Mesenchymal stem cell (in vitro differentiated cells and primary cell): ENCODE results near the gene SLC35F3.

Experiments used
- DNase-seq: peaks from one replicate; pipeline ENCODE4 v3.0.0-alpha.2; 2013
- H2AFZ ChIP-seq: one replicate; pipeline ENCODE4 v1.6.1; 2013; ENCODE audit warnings: low read depth, mild to moderate bottlenecking, control low read depth, inconsistent platforms, low read length, moderate library complexity
- H2AK5ac ChIP-seq: 2 replicates; pipeline ENCODE4 v1.6.1; 2013; ENCODE audit warnings: low read length, moderate library complexity, mild to moderate bottlenecking, inconsistent platforms; ENCODE audit not compliant: severe bottlenecking
- H2BK120ac ChIP-seq: one replicate; pipeline ENCODE4 v1.6.1; 2013; ENCODE audit warnings: low read depth, mild to moderate bottlenecking, inconsistent platforms, low read length, moderate library complexity
- H2BK12ac ChIP-seq, 2 experiments: one replicate each; pipeline ENCODE4 v1.6.1; 2013; ENCODE audit warnings: inconsistent platforms in 2 of 2, low read length in 2 of 2, mild to moderate bottlenecking in 2 of 2, moderate library complexity in 2 of 2, control low read depth in 1 of 2
- H2BK15ac ChIP-seq: one replicate; pipeline ENCODE4 v1.6.1; 2013; ENCODE audit warnings: mild to moderate bottlenecking, low read depth, inconsistent platforms; ENCODE audit not compliant: poor library complexity, severe bottlenecking
- H2BK5ac ChIP-seq: 2 replicates; pipeline ENCODE4 v1.6.1; 2013; ENCODE audit warnings: low read depth, mild to moderate bottlenecking, low read length, control low read depth, inconsistent platforms; ENCODE audit not compliant: poor library complexity, severe bottlenecking
- H3K14ac ChIP-seq, 2 experiments: one replicate each; pipeline ENCODE4 v1.6.1; 2013; ENCODE audit warnings: inconsistent platforms in 2 of 2, low read length in 2 of 2, control low read depth in 1 of 2, mild to moderate bottlenecking in 1 of 2, moderate library complexity in 1 of 2
- H3K18ac ChIP-seq, 2 experiments: one replicate each; pipeline ENCODE4 v1.6.1; 2013; ENCODE audit warnings: inconsistent platforms in 2 of 2, low read length in 2 of 2, control low read depth in 1 of 2, low read depth in 1 of 2, mild to moderate bottlenecking in 1 of 2
- H3K23ac ChIP-seq, 2 experiments: one replicate each; pipeline ENCODE4 v1.6.1; 2013; ENCODE audit warnings: inconsistent platforms in 2 of 2, low read length in 2 of 2, mild to moderate bottlenecking in 2 of 2, moderate library complexity in 2 of 2, control low read depth in 1 of 2
- H3K27ac ChIP-seq: 2 replicates; pipeline ENCODE4 v1.5.1; 2013; ENCODE audit warnings: mild to moderate bottlenecking, moderate library complexity, low read length, control low read depth, inconsistent platforms; ENCODE audit not compliant: poor library complexity, severe bottlenecking
- H3K27me3 ChIP-seq, 2 experiments: 2 replicates each; pipeline versions ENCODE4 v1.6.1 to v1.7.0; 2013; ENCODE audit warnings: low read length in 2 of 2, mild to moderate bottlenecking in 2 of 2, moderate library complexity in 2 of 2, control low read depth in 1 of 2, inconsistent platforms in 1 of 2; ENCODE audit not compliant: control insufficient read depth in 1 of 2, insufficient read depth in 1 of 2
- H3K36me3 ChIP-seq, 2 experiments: 2 replicates each; pipeline versions ENCODE4 v1.6.1 to v1.7.0; 2013; ENCODE audit warnings: low read length in 2 of 2, control low read depth in 1 of 2, inconsistent platforms in 1 of 2, low read depth in 1 of 2, mild to moderate bottlenecking in 1 of 2; ENCODE audit not compliant: insufficient read depth in 2 of 2, control insufficient read depth in 1 of 2
- H3K4ac ChIP-seq, 2 experiments: one replicate each; pipeline ENCODE4 v1.6.1; 2013; ENCODE audit warnings: inconsistent platforms in 2 of 2, low read length in 2 of 2, mild to moderate bottlenecking in 2 of 2, moderate library complexity in 2 of 2, control low read depth in 1 of 2, low read depth in 1 of 2
- H3K4me1 ChIP-seq: 2 replicates; pipeline ENCODE4 v1.6.1; 2013; ENCODE audit warnings: low read depth, low read length, control low read depth; ENCODE audit not compliant: control insufficient read depth, insufficient read depth
- H3K4me2 ChIP-seq: 2 replicates; pipeline ENCODE4 v1.6.1; 2013; ENCODE audit warnings: low read length, mild to moderate bottlenecking, inconsistent platforms; ENCODE audit not compliant: poor library complexity, severe bottlenecking
- H3K4me3 ChIP-seq, 2 experiments: 2 replicates each; pipeline versions ENCODE4 v1.5.1 to v1.7.0; 2013; ENCODE audit warnings: low read length in 2 of 2, mild to moderate bottlenecking in 2 of 2, control low read depth in 1 of 2, low read depth in 1 of 2; ENCODE audit not compliant: insufficient read depth in 1 of 2
- H3K79me1 ChIP-seq: replicated peaks from 2 replicates; pipeline ENCODE4 v1.6.1; 2013; ENCODE audit warnings: mild to moderate bottlenecking, control low read depth, low read length, inconsistent platforms; ENCODE audit not compliant: poor library complexity, severe bottlenecking
- H3K9ac ChIP-seq: 2 replicates; pipeline ENCODE4 v1.7.0; 2013; ENCODE audit warnings: mild to moderate bottlenecking, low read length, moderate library complexity
- H3K9me3 ChIP-seq: 2 replicates; pipeline ENCODE4 v1.7.0; 2013; ENCODE audit warnings: mild to moderate bottlenecking, low read length; ENCODE audit not compliant: control insufficient read depth
- H4K8ac ChIP-seq: one replicate; pipeline ENCODE4 v1.6.1; 2013; ENCODE audit warnings: inconsistent platforms, mild to moderate bottlenecking, low read length, moderate library complexity
- H4K91ac ChIP-seq: one replicate; pipeline ENCODE4 v1.6.1; 2013; ENCODE audit warnings: mild to moderate bottlenecking, low read length, inconsistent platforms
- WGBS: methylation state at CpG from one replicate; pipeline ENCODE4 v1.1.7; 2013; ENCODE audit warnings: mixed read lengths; 5-methylcytosine and 5-hydroxymethylcytosine counted together

SLC35F3 gene

GRCh38 chr1:234369033-234369430, 464.6 kb downstream of the SLC35F3 start:
- WGBS, result 100% methylated on average over 3 of the region's 3 CpGs
- Histone ChIP-seq H3K9me3 (no peaks in the 10 kb centered on the region), H4K8ac (no peak overlapping the region), H2BK5ac (no peak overlapping the region), H2AFZ (no peak overlapping the region), H2BK12ac (no peak overlapping the region), H3K36me3 (no peaks in the 10 kb centered on the region), H4K91ac (no peak overlapping the region), H3K4me1 (no peaks in the 10 kb centered on the region), H3K18ac (no peak overlapping the region), H3K4ac (no peak overlapping the region), H3K27ac (no peak overlapping the region), H2BK120ac (no peak overlapping the region), H3K14ac (no peak overlapping the region), H3K9ac (no peak overlapping the region), H3K4me3 (no peak overlapping the region), H3K4me2 (no peak overlapping the region), H3K79me1 (peaks cover 4% of the 10 kb centered on the region), H3K27me3 (no peaks in the 10 kb centered on the region), H3K23ac (no peak overlapping the region), H2AK5ac (no peak overlapping the region), H2BK15ac (no peak overlapping the region)
- no peak for DNase-seq

GRCh38 chr1:234369784-234370183, 465.3 kb downstream of the SLC35F3 start:
- DNase-seq, result peak; percentile 13
- H4K91ac ChIP-seq, result no peak overlapping the region
- no peak overlapping the region for H3K27ac ChIP-seq
- H3K4ac ChIP-seq, result no peak overlapping the region
- no peak overlapping the region for H2BK15ac ChIP-seq
- no peak overlapping the region for H4K8ac ChIP-seq
- peaks cover 8% of the 10 kb centered on the region for H3K79me1 ChIP-seq
- H3K4me1 ChIP-seq, result no peaks in the 10 kb centered on the region
- H2AK5ac ChIP-seq, result no peak overlapping the region
- H3K36me3 ChIP-seq, result no peaks in the 10 kb centered on the region
- no CpG with 5 or more reads among the region's 1 CpG for WGBS
- no peak overlapping the region for H3K14ac ChIP-seq
- no peak overlapping the region for H3K4me2 ChIP-seq
- no peaks in the 10 kb centered on the region for H3K9me3 ChIP-seq
- H3K18ac ChIP-seq, result no peak overlapping the region
- no peak overlapping the region for H2BK12ac ChIP-seq
- no peak overlapping the region for H2AFZ ChIP-seq
- no peak overlapping the region for H3K23ac ChIP-seq
- no peak overlapping the region for H3K9ac ChIP-seq
- no peak overlapping the region for H2BK120ac ChIP-seq
- H3K27me3 ChIP-seq, result no peaks in the 10 kb centered on the region
- H2BK5ac ChIP-seq, result no peak overlapping the region
- no peak overlapping the region for H3K4me3 ChIP-seq

GRCh38 chr1:234371414-234371813, 466.9 kb downstream of the SLC35F3 start:
- H3K4me1 ChIP-seq, result no peaks in the 10 kb centered on the region
- H3K4ac ChIP-seq, result no peak overlapping the region
- WGBS, result 97% methylated on average over 2 of the region's 2 CpGs
- no peak overlapping the region for H3K4me3 ChIP-seq
- no peak overlapping the region for H4K8ac ChIP-seq
- H3K9ac ChIP-seq, result no peak overlapping the region
- no peak overlapping the region for H3K14ac ChIP-seq
- H4K91ac ChIP-seq, result no peak overlapping the region
- no peak overlapping the region for H2BK15ac ChIP-seq
- H3K36me3 ChIP-seq, result peaks cover 9 to 10% of the 10 kb centered on the region in 2 experiments
- no peak overlapping the region for H2BK5ac ChIP-seq
- H3K9me3 ChIP-seq, result no peaks in the 10 kb centered on the region
- no peak overlapping the region for H2AFZ ChIP-seq
- no peak overlapping the region for H2BK12ac ChIP-seq
- no peak overlapping the region for H2AK5ac ChIP-seq
- no peak overlapping the region for H3K27ac ChIP-seq
- no peak overlapping the region for H2BK120ac ChIP-seq
- no peak overlapping the region for H3K23ac ChIP-seq
- peaks cover 17% of the 10 kb centered on the region for H3K79me1 ChIP-seq
- H3K4me2 ChIP-seq, result no peak overlapping the region
- no peak for DNase-seq
- H3K27me3 ChIP-seq, result no peaks in the 10 kb centered on the region
- no peak overlapping the region for H3K18ac ChIP-seq

GRCh38 chr1:234372011-234372757, 467.7 kb downstream of the SLC35F3 start:
- Histone ChIP-seq H3K27ac (no peak overlapping the region), H2AFZ (no peak overlapping the region), H2BK15ac (no peak overlapping the region), H2BK12ac (no peak overlapping the region), H3K79me1 (peaks cover 21% of the 10 kb centered on the region), H3K4me2 (peak overlapping the region; percentile 65), H3K14ac (no peak overlapping the region), H2BK5ac (no peak overlapping the region), H3K27me3 (no peaks in the 10 kb centered on the region), H3K4ac (no peak overlapping the region), H3K9me3 (no peaks in the 10 kb centered on the region), H3K4me1 (no peaks in the 10 kb centered on the region), H3K36me3 (peaks cover 15% of the 10 kb centered on the region in 2 experiments), H2AK5ac (no peak overlapping the region), H4K8ac (no peak overlapping the region), H3K18ac (no peak overlapping the region), H2BK120ac (no peak overlapping the region), H3K4me3 (peak overlapping the region in 1 of 2 experiments; percentile 87), H3K23ac (no peak overlapping the region), H4K91ac (no peak overlapping the region), H3K9ac (peak overlapping the region; percentile 93)
- no peak for DNase-seq
- 100% methylated on average over 7 of the region's 9 CpGs for WGBS
